ENCODE data around the gene KNOP1.
A peak's percentile ranks its signal among the peaks of the same experiment; 100 is the strongest.
"Not testable (repeated sequence)": the region's sequence is repeated elsewhere in the genome, so short reads cannot be mapped to it uniquely, and the experiment has no call there.

Gene KNOP1

GRCh38 chr16:19737306-19738038 is 19.4 kb upstream of the KNOP1 start:
- DNase-seq, result no peak

DNA sequence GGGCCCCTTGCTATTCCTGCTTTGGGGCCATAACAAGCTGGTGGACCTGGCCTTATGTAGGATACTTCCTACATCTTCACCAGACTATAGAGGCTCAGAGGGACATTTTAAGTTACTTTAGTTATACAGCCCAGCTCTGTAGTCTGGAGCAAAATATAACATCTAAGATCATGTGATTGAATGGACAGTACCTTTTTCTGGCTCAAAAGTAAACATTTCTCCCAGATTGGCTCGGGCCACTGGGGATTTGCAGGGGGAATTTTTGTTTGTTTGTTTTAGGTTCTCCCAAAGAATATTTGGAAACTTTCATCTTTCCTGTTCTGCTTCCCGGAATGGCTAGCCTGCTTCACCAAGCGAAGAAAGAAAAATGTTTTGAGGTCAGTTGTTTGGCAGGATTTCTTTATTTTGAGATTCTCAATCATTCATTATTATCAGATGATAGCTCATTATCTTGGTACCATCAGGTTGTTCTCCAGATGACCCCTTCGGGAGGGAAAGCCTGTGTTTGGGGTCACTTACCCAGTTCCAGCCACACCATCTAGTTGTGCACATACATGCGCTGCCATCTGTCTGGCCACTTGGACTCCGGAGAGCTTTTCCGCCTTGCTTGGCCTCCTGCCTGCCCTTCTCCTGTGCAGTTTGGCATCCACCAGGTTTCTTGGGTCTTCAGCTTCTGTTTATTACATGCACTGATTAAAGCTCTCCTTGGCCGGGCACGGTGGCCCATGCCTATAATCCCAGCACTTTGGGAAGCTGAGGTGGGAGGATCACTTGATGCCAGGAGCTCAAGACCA is 17.2 kb upstream of the KNOP1 start:
- no peak for DNase-seq

DNA sequence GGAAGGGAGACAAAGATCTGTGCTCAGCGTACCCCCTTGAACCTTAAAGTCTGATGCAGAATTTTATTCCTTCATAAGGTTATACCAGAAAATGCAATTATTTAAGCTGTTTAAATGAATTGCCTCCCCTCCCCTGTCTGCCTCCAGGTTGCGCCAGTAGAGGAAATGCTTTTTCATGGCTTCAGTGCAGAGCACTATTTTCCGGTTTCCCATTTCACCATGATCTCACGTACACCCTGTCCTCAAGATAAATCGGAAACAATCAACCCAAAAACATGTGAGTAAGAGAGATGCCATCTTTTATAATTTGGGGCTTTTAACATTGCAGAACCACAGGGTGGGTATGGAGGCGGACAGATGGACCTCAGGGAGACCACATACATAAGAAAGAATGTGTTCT is 15.5 kb upstream of the KNOP1 start:
- DNase-seq, result no peak

GRCh38 chr16:19728636-19728965 is 10.6 kb upstream of the KNOP1 start:
- DNase-seq, result no peak

DNA sequence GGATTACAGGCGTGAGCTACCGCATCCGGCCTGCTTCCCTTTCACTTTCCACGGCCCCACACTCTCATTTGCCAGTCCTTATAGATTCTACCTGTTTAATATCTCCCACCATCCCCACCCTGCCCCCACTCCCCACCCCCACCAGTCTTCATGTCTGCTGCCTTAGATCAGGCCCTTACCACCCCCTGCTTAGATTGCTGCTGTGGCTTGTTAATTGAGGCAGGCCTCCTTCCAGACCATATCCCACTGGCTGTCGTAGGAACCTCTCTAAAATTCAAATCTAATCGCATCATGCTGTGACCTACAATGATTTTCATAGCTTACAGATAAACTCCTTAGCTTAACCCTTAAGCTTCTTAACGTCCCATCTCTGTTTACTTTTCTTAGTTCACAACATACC is 5.0 kb upstream of the KNOP1 start:
- DNase-seq, result no peak

GRCh38 chr16:19722269-19722952 is 4.4 kb upstream of the KNOP1 start:
- no peak for DNase-seq

DNA sequence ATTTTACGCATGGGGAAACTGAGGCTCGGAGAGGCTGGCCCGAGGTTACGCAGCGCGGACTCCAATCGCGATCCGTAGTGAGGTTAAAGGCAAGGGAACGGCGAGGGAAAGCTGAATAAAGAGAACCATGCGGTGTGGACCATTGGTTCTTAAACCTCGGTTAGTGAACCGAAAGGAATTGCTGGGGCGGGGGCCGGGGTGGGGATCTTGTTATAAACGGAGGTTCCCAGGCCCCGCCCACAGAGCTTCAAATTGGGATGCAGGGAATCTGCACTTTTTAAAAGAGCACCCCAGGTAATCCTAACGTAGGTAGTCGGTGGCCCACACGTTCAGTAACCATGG is 568 bp upstream of the KNOP1 start:
- peak in 1 of 3 experiments; percentile 69 for DNase-seq

GRCh38 chr16:19717314-19717713 is 713 bp downstream of the KNOP1 start:
- DNase-seq, result peak in 1 of 3 experiments; percentile 46

DNA sequence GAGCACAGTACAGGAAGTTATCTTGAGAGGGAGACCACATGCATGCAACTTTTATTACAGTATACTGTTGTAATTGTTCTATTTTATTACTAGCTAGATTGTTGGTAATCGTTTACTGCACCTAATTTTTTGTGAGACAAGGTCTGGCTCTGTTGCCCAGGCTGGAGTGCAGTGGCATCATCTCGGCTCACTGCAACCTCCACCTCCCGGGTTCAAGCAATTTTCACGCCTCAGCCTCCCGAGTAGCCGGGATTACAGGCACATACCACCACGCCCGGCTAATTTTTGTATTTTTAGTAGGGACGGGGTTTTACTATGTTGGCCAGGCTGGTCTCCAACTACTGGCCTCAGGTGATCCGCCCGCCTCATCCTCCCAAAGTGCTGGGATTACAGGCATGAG is 1.3 kb downstream of the KNOP1 start:
- DNase-seq, result not testable (repeated sequence)

GRCh38 chr16:19716183-19716582 is 1.8 kb downstream of the KNOP1 start:
- DNase-seq, result peak in 1 of 3 experiments; percentile 30

- DNase-seq, result no peak
These were observed 2.5 kb downstream of the KNOP1 start for GRCh38 chr16:19715566-19715965.

- DNase-seq, result no peak
These were observed 4.3 kb downstream of the KNOP1 start for GRCh38 chr16:19713697-19714096.

GRCh38 chr16:19712418-19713058 is 5.5 kb downstream of the KNOP1 start:
- DNase-seq, result no peak

DNA sequence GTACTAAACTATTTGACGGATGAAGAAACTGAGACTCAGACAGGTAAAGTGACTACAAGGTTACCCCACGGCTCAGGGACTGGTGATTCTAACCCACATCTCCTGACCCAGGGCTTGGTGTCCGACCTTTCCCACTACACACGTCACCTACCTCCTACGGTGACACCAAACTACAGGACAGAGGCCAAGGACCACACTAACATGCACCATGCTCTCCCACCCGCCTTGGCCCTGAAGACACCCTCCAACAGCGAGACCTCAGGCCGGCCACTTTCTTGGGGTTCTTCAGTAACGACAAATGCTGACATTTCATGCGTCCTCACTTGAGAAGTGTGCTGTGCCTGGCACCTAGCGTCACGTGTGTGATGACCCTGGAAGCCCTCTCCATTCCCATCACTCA is 6.4 kb downstream of the KNOP1 start:
- DNase-seq, result no peak

- DNase-seq, result no peak
These were observed 7.0 kb downstream of the KNOP1 start for GRCh38 chr16:19710991-19711545.

- no peak for DNase-seq
These were observed 7.7 kb downstream of the KNOP1 start for GRCh38 chr16:19710191-19710908.

DNA sequence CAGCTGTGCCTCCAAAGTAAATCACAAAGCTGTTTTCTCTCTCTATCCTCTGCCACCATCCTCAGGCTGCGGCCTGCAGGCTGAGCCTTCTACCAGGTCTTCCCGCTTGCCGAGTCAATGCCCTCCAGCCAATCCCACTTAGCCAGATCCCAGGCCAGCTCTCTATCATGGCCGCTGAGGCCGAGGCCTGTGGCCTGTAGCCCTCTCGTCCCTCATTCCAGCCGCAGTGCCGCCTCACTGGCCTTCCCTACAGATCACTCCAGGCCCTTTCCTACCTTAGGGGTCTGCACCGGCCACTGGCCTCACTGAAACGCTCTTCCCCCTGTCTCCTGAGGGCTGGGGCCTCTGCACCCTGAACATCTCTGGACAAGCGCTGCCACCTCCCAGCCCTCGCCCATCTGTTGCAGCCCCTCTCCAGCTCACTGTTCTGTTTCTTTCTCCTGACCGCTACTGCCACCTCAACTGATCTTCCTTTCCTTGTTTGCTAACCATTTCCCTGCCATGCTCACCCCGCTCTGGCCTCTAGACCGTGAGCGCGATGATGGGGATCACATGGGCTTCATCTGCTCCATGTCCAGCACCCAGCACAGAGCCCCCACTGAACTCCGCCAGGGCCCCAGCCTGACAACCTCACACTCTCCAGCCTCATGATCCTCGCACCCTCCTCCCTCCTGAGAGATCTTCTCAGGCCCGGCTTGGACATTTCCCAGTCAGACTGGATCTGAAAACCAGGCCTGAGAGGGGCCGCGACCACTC is 8.5 kb downstream of the KNOP1 start:
- no peak for DNase-seq

DNA sequence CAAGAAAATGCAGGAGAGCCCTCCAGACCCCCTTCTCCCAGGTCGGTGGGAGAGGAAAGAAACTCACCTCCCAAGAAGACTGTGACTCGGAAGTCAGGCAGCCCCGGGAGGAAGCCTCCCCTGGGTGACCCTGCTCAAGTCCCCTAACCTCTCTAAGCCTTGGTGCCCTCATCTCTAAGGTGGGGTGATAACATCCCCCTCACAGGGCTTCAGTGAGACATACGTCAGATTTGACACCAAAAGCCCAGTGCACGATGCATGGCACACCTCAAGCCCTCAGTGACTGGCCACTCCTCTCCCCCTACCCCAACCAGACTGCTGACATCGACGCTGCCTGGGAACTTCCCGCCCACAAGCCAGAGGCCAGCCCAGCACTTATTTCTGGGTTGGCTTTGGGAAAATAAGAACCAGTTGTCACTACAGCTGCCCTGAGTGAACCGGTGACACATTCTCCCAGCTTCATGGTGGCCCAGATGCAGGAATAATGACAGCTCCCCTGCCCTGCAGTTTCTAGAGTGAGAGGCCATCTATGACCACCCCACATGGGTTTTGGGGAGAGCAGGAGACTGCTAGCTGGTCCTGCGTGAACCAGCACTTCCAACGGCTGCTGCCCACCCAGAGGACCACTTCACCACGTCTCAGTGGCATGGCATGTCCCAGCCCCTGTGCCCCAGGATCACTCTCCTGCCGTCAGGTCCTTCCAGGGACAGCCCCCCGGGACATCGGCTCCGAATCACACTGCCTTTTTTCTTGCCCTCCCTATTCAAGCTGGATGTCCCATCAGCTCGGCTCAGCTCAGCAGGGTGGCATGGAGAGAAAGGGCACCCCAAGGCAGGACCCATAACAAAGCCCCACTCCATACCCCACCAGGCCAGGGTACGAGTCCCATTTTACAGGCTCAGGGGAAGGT is 9.5 kb downstream of the KNOP1 start:
- DNase-seq, result no peak

DNA sequence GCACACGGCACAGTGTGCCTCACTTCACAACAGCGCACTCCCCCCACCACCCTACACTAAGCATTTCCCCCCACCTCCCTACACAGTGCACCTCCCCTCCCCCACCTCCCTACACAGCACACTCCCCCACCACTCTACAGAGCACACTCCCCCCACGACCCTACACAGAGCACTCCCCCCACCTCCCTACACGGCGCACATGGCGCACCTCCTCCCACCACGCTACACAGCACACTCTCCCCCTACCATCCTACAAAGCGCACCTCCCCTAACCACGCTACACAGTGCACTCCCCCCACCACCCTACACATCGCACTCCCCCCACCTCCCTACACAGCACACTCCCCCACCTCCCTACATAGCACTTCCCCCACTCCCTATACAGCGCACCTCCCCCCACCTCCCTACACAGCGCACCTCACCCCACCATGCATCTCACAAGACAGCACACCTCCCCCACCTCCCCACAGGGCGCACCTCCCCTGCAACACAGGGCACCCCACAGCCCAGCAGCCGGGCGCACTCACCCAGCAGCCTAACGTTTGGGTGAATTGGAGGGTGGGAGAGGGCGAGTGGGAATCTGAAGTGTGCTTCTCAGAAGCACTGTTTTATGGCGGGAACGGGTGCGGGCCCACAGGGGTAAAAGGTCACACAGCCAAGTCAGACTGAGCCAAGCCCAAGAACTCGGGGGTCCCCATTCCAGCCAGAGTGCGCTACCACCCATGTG is 10.3 kb downstream of the KNOP1 start:
- no peak for DNase-seq

- no peak for DNase-seq
These were observed 11.2 kb downstream of the KNOP1 start for GRCh38 chr16:19706846-19707245.

Data from NCI-H1417 (cell line).